PC-3 (cell line): ENCODE results near the gene CENPV.

Experiments
- CTCF ChIP-seq: fragments of 300-600 bp; sonication (generic); conservative IDR thresholded peaks from 2 replicates; pipeline ENCODE4 v1.5.1; 2017; ENCODE audit warnings: antibody characterized with exemption, low read depth, mild to moderate bottlenecking, low read length
- EZH2 ChIP-seq: fragments of 300-600 bp; sonication (generic); IDR thresholded peaks from one replicate; pipeline ENCODE4 v1.6.1; 2017; ENCODE audit warnings: antibody characterized with exemption, mild to moderate bottlenecking, low read length; ENCODE audit not compliant: unreplicated experiment

- TF ChIP-seq CTCF (no peak), EZH2 (no peak)
Measured at GRCh38 chr17:16383772-16384287, 30.6 kb upstream of the CENPV start.
